NCI-H748 (cell line): Measurements from ENCODE around the gene SERPINB5.
"Not testable (repeated sequence)": the region's sequence is repeated elsewhere in the genome, so short reads cannot be mapped to it uniquely, and the experiment has no call there.

Source experiments
- DNase-seq: peaks from one replicate; lab custom pipeline; 2025; ENCODE audit not compliant: unreplicated experiment; lab: John Stamatoyannopoulos, UW

Gene SERPINB5

GRCh38 chr18:63476668-63477067 lies at the start of gene SERPINB5:
Gene SERPINB5 (plus strand): TSS chr18:63476958. CDS start chr18:63484429, 7,471 bp downstream.
- peak; percentile 92 for DNase-seq

- no peak for DNase-seq
Observed at GRCh38 chr18:63427558-63427957, 49.2 kb upstream of the SERPINB5 start.

GRCh38 chr18:63430526-63430925 lies 46.2 kb upstream of the SERPINB5 start:
- no peak for DNase-seq

- no peak for DNase-seq
Observed at GRCh38 chr18:63431180-63431579, 45.6 kb upstream of the SERPINB5 start.

- DNase-seq = no peak
Observed at GRCh38 chr18:63433334-63433866, 43.4 kb upstream of the SERPINB5 start.

- DNase-seq = no peak
Observed at GRCh38 chr18:63438181-63438580, 38.6 kb upstream of the SERPINB5 start.

GRCh38 chr18:63439334-63439733 lies 37.4 kb upstream of the SERPINB5 start:
- peak; percentile 77 for DNase-seq

GRCh38 chr18:63440219-63440618 lies 36.5 kb upstream of the SERPINB5 start:
- no peak for DNase-seq

- DNase-seq = no peak
Observed at GRCh38 chr18:63440881-63441280, 35.9 kb upstream of the SERPINB5 start.

- DNase-seq = no peak
Observed at GRCh38 chr18:63443829-63444228, 32.9 kb upstream of the SERPINB5 start.

GRCh38 chr18:63444580-63444979 lies 32.2 kb upstream of the SERPINB5 start:
- no peak for DNase-seq

- no peak for DNase-seq
Observed at GRCh38 chr18:63445037-63445436, 31.7 kb upstream of the SERPINB5 start.

GRCh38 chr18:63446266-63446665 lies 30.5 kb upstream of the SERPINB5 start:
- DNase-seq = no peak

- no peak for DNase-seq
Observed at GRCh38 chr18:63447066-63447465, 29.7 kb upstream of the SERPINB5 start.

GRCh38 chr18:63449426-63449825 lies 27.3 kb upstream of the SERPINB5 start:
- no peak for DNase-seq

GRCh38 chr18:63451799-63452660 lies 24.7 kb upstream of the SERPINB5 start:
- no peak for DNase-seq

GRCh38 chr18:63452751-63453150 lies 24.0 kb upstream of the SERPINB5 start:
- DNase-seq = not testable (repeated sequence)

- DNase-seq = no peak
Observed at GRCh38 chr18:63454497-63454896, 22.3 kb upstream of the SERPINB5 start.

GRCh38 chr18:63457977-63458376 lies 18.8 kb upstream of the SERPINB5 start:
- no peak for DNase-seq

GRCh38 chr18:63460414-63460813 lies 16.3 kb upstream of the SERPINB5 start:
- DNase-seq = no peak

GRCh38 chr18:63464434-63464833 lies 12.3 kb upstream of the SERPINB5 start:
- DNase-seq = no peak

- DNase-seq = no peak
Observed at GRCh38 chr18:63465059-63465458, 11.7 kb upstream of the SERPINB5 start.

- no peak for DNase-seq
Observed at GRCh38 chr18:63467699-63468098, 9.1 kb upstream of the SERPINB5 start.
